ENCODE results near the gene PNRC2. TPM values are rescaled to one million over a fixed set of nuclear protein-coding genes. Genes with fewer than 3 reads are reported as not detected.

PNRC2 gene
- total RNA-seq, 1 experiment from 2014 or later: 166 TPM

GRCh38 chr1:23931491-23931880 is 28.1 kb upstream of the PNRC2 start:
- ATAC-seq (no peak), DNase-seq (ENCODE audit: low spot score) (no peak)
- Mint-ChIP-seq H3K27me3 (ENCODE audit: low read depth) (no peaks in the 10 kb centered on the region; the same call in 1 of the 2 replicates), H3K9me3 (peaks cover 4% of the 10 kb centered on the region), H3K4me3 (no peak overlapping the region), H3K36me3 (peaks cover 7% of the 10 kb centered on the region), H3K4me1 (peaks cover 5% of the 10 kb centered on the region), H3K27ac (no peak overlapping the region)
- CTCF ChIA-PET: interaction anchor here (1.3 to 1.4 kb wide), 2 partner anchors 15 to 120 kb away, joined by 5 read pairs; no protein-coding TSS in a partner anchor
- POLR2A ChIA-PET: interaction anchor here (0.7 kb wide), 1 partner anchor 376 kb away, joined by 5 read pairs; no protein-coding TSS in a partner anchor
- TF ChIP-seq E2F5 (CRISPR knock-in tag; IDR thresholded peaks at IDR 0.05) (no peak), ZNF396 (CRISPR knock-in tag; IDR thresholded peaks at IDR 0.05; ENCODE audit: borderline replicate concordance) (no peak), PREB (CRISPR knock-in tag; IDR thresholded peaks at IDR 0.05; ENCODE audit: borderline replicate concordance) (no peak), RORB (CRISPR knock-in tag; IDR thresholded peaks at IDR 0.05) (no peak), ESRRA (CRISPR knock-in tag; IDR thresholded peaks at IDR 0.05; ENCODE audit: borderline replicate concordance) (no peak), ELF4 (CRISPR knock-in tag; IDR thresholded peaks at IDR 0.05; ENCODE audit: low read depth) (no peak), SP1 (CRISPR knock-in tag; conservative IDR thresholded peaks at IDR 0.05) (no peak), IRF1 (CRISPR knock-in tag; IDR thresholded peaks at IDR 0.05) (no peak), FOXP4 (CRISPR knock-in tag; IDR thresholded peaks at IDR 0.05) (no peak), TEAD1 (CRISPR knock-in tag; IDR thresholded peaks at IDR 0.05) (no peak), ARID4B (CRISPR knock-in tag; IDR thresholded peaks at IDR 0.05; ENCODE audit: borderline replicate concordance) (no peak), ZNF423 (CRISPR knock-in tag; IDR thresholded peaks at IDR 0.05) (no peak), ZNF121 (CRISPR knock-in tag; IDR thresholded peaks at IDR 0.05) (no peak), TEAD4 (CRISPR knock-in tag; IDR thresholded peaks at IDR 0.05) (no peak), CDX4 (CRISPR knock-in tag; IDR thresholded peaks at IDR 0.05; ENCODE audit: borderline replicate concordance) (no peak), ZNF219 (CRISPR knock-in tag; IDR thresholded peaks at IDR 0.05; ENCODE audit: borderline replicate concordance) (no peak)
